PFSK-1 (cell line): ENCODE results near the gene DOK5.

Experiments used
- POLR2AphosphoS5 ChIP-seq: IDR thresholded peaks from 2 replicates; pipeline ENCODE4 v1.6.1; 2012; ENCODE audit warnings: low read depth, mild to moderate bottlenecking, control low read depth, low read length, moderate library complexity
- SIN3A ChIP-seq: IDR thresholded peaks from 2 replicates; pipeline ENCODE4 v1.6.1; 2012; ENCODE audit warnings: mild to moderate bottlenecking, low read length, moderate library complexity, borderline replicate concordance; ENCODE audit not compliant: insufficient read depth
- TF ChIP-seq, protein P1 (sequence below), 2 experiments: IDR thresholded peaks; 2 replicates each; pipeline versions ENCODE4 v1.6.1 to v1.8.0; 2011 to 2012; ENCODE audit warnings: low read depth in 2 of 2, low read length in 2 of 2, control low read depth in 1 of 2, inconsistent platforms in 1 of 2, mild to moderate bottlenecking in 1 of 2, moderate library complexity in 1 of 2; ENCODE audit not compliant: insufficient read depth in 1 of 2

DNA sequence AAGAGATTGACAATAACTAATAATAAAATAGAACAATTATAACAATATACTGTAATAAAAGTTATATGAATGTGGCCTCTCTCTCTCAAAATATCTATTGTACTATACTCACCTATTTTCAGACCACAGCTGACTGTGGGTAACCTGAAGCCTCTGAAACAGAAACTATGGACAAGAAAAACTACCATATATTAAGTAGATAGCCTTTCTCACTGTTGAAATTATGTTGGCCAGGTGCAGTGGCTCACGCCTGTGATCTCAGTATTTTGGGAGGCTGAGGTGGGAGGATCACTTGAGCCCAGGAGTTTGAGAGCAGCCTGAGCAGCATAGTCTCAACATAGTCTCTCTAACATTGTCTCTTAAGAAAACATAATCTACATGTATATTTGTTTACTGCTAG lies 89.9 kb downstream of the DOK5 start:
- TF ChIP-seq POLR2AphosphoS5 (no peak), SIN3A (no peak)
- TF ChIP-seq, protein P1, sequence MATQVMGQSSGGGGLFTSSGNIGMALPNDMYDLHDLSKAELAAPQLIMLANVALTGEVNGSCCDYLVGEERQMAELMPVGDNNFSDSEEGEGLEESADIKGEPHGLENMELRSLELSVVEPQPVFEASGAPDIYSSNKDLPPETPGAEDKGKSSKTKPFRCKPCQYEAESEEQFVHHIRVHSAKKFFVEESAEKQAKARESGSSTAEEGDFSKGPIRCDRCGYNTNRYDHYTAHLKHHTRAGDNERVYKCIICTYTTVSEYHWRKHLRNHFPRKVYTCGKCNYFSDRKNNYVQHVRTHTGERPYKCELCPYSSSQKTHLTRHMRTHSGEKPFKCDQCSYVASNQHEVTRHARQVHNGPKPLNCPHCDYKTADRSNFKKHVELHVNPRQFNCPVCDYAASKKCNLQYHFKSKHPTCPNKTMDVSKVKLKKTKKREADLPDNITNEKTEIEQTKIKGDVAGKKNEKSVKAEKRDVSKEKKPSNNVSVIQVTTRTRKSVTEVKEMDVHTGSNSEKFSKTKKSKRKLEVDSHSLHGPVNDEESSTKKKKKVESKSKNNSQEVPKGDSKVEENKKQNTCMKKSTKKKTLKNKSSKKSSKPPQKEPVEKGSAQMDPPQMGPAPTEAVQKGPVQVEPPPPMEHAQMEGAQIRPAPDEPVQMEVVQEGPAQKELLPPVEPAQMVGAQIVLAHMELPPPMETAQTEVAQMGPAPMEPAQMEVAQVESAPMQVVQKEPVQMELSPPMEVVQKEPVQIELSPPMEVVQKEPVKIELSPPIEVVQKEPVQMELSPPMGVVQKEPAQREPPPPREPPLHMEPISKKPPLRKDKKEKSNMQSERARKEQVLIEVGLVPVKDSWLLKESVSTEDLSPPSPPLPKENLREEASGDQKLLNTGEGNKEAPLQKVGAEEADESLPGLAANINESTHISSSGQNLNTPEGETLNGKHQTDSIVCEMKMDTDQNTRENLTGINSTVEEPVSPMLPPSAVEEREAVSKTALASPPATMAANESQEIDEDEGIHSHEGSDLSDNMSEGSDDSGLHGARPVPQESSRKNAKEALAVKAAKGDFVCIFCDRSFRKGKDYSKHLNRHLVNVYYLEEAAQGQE (IDR thresholded peaks at IDR 0.05; ENCODE audit: insufficient read depth in 1 of 2, low read depth in 2 of 2, low read length in 2 of 2): no peak
